K562 (cell line): ENCODE results near the gene SLC26A8. TPM values are rescaled to one million over a fixed set of nuclear protein-coding genes. Genes with fewer than 3 reads are reported as not detected.
A peak's percentile ranks its signal among the peaks of the same experiment; 100 is the strongest.

Experiments used
- BHLHE40 ChIP-seq: IDR thresholded peaks from 2 replicates; pipeline ENCODE4 v1.6.1; 2011; ENCODE audit warnings: low read length, improper control_type of control experiment
- CBX3 ChIP-seq, 2 experiments: IDR thresholded peaks; 1 replicate in 1 of 2; 2 replicates in 1 of 2; pipeline ENCODE4 v1.6.1; 2012; ENCODE audit warnings: inconsistent platforms in 2 of 2, low read length in 2 of 2, borderline replicate concordance in 1 of 2, control low read depth in 1 of 2
- DPF2 ChIP-seq: fragments of 450-650 bp; IDR thresholded peaks from 2 replicates; pipeline ENCODE4 v1.6.1; 2016
- LCOR ChIP-seq: sonication (generic); formaldehyde crosslinking; IDR thresholded peaks from 2 replicates; pipeline ENCODE4 v1.8.0; 2022; ENCODE audit warnings: mild to moderate bottlenecking, missing genetic modification reagents
- MAZ ChIP-seq, 2 experiments: fragments of 450-650 bp in 1 of 2; sonication (generic) in 1 of 2; formaldehyde crosslinking; IDR thresholded peaks in 1 of 2; conservative IDR thresholded peaks in 1 of 2; 2 replicates each; pipeline versions ENCODE4 v1.4.0 to v1.5.0; 2020; ENCODE audit warnings: mild to moderate bottlenecking in 1 of 2, missing genetic modification reagents in 1 of 2
- MTF1 ChIP-seq: fragments of 250-450 bp; sonication (Bioruptor Pico); IDR thresholded peaks from 2 replicates; pipeline ENCODE4 v1.9.0; 2021; ENCODE audit warnings: moderate library complexity, mild to moderate bottlenecking, inconsistent platforms, borderline replicate concordance
- NR2C1 ChIP-seq, 2 experiments: fragments of 450-650 bp; IDR thresholded peaks; 2 replicates each; pipeline ENCODE4 v1.6.1; 2017; ENCODE audit warnings: mild to moderate bottlenecking in 2 of 2, antibody characterized with exemption in 1 of 2, inconsistent platforms in 1 of 2, missing compliant biosample characterization in 1 of 2, missing genetic modification characterization in 1 of 2
- RBM25 ChIP-seq: fragments of 200-400 bp; formaldehyde crosslinking; IDR thresholded peaks from 2 replicates; pipeline ENCODE4 v1.6.1; 2018; ENCODE audit warnings: low read length, low read depth, moderate library complexity; ENCODE audit not compliant: severe bottlenecking
- SMARCA5 ChIP-seq: fragments of 450-650 bp; IDR thresholded peaks from 2 replicates; pipeline ENCODE4 v1.6.1; 2016
- SRF ChIP-seq, 2 experiments: fragments of 250-450, 450-650 bp in 1 of 2; sonication (Bioruptor Pico) in 1 of 2; sonication (generic) in 1 of 2; formaldehyde crosslinking; IDR thresholded peaks; 2 replicates each; pipeline versions ENCODE4 v1.5.0 to v1.5.1; 2020 to 2022; ENCODE audit warnings: mild to moderate bottlenecking in 1 of 2, missing genetic modification reagents in 1 of 2
- TOE1 ChIP-seq, 2 experiments: fragments of 450-650 bp in 1 of 2; sonication (generic) in 1 of 2; formaldehyde crosslinking in 1 of 2; IDR thresholded peaks; 2 replicates each; pipeline versions ENCODE4 v1.7.1 to v1.8.0; 2016 to 2022; ENCODE audit warnings: borderline replicate concordance in 2 of 2, mild to moderate bottlenecking in 2 of 2, antibody characterized with exemption in 1 of 2, inconsistent platforms in 1 of 2, low read depth in 1 of 2, missing genetic modification reagents in 1 of 2, moderate library complexity in 1 of 2
- TRIM28 ChIP-seq: fragments of 450-650 bp; IDR thresholded peaks from 2 replicates; pipeline ENCODE4 v1.6.1; 2017
- ZKSCAN1 ChIP-seq: fragments of 150-350 bp; IDR thresholded peaks from 2 replicates; pipeline ENCODE4 v1.6.1; 2016; ENCODE audit warnings: low read depth, low read length
- ZKSCAN3 ChIP-seq: fragments of 250-450 bp; sonication (Bioruptor Pico); IDR thresholded peaks from 2 replicates; pipeline ENCODE4 v1.4.0; 2020
- ZNF75A ChIP-seq: fragments of 450-650 bp; formaldehyde crosslinking; IDR thresholded peaks from 2 replicates; pipeline ENCODE4 v1.4.0; 2020; ENCODE audit warnings: mild to moderate bottlenecking
- polyA plus RNA-seq, 8 experiments: library from polyadenylated mRNA; depleted of rRNA in 4 of 8; stranded (reverse) in 5 of 8; unstranded in 3 of 8; fragments of >200 nt; fragmentation: Nextera tagmentation in 2 of 8; fragmentation: Illumina TruSeq in 1 of 8; extraction: Ambion mirVana in 2 of 8; extraction: Trizol in 1 of 8; gene quantifications; 2 replicates each; pipeline versions ENCODE4 v1.2.1 to v1.2.3, GENCODE V29; 2011 to 2014; ENCODE audit warnings: inconsistent platforms in 1 of 8, missing spikeins in 1 of 8
- total RNA-seq, 7 experiments: library from RNA; depleted of rRNA in 6 of 7; stranded (reverse); fragments of >200 nt in 6 of 7; fragmentation: Illumina TruSeq in 2 of 7; extraction: Trizol in 2 of 7; gene quantifications; 2 replicates each; pipeline versions ENCODE4 v1.2.1 to v1.2.3, GENCODE V29; 2011 to 2021; ENCODE audit warnings: low replicate concordance in 1 of 7
- TF ChIP-seq, protein P1 (sequence below), 2 experiments: fragments of 200-800 bp in 1 of 2; sonication (Bioruptor generic) in 1 of 2; sonication (generic) in 1 of 2; formaldehyde crosslinking in 1 of 2; IDR thresholded peaks in 1 of 2; conservative IDR thresholded peaks in 1 of 2; 2 replicates each; pipeline versions ENCODE4 v1.5.0 to v1.6.1; 2016 to 2020; ENCODE audit warnings: missing compliant biosample characterization in 1 of 2, missing genetic modification characterization in 1 of 2, missing genetic modification reagents in 1 of 2
- TF ChIP-seq, protein P2 (sequence below): fragments of 250-450 bp; sonication (Bioruptor Pico); IDR thresholded peaks from 2 replicates; pipeline ENCODE4 v1.8.0; 2021; ENCODE audit warnings: moderate library complexity, mild to moderate bottlenecking, inconsistent platforms
- TF ChIP-seq, protein P3 (sequence below): sonication (generic); formaldehyde crosslinking; IDR thresholded peaks from 2 replicates; pipeline ENCODE4 v1.8.0; 2022; ENCODE audit warnings: mild to moderate bottlenecking, missing genetic modification reagents, borderline replicate concordance
- TF ChIP-seq, protein P4 (sequence below): fragments of 250-450 bp; sonication (Bioruptor Pico); IDR thresholded peaks from 2 replicates; pipeline ENCODE4 v1.8.0; 2021; ENCODE audit warnings: borderline replicate concordance, mild to moderate bottlenecking, moderate library complexity; ENCODE audit not compliant: poor library complexity, severe bottlenecking

The SLC26A8 gene
- total and polyA plus RNA-seq, 9 of the 15 experiments (the other 6 are each of a cell fraction or from before 2014, with no cell fraction given), result not detected

DNA sequence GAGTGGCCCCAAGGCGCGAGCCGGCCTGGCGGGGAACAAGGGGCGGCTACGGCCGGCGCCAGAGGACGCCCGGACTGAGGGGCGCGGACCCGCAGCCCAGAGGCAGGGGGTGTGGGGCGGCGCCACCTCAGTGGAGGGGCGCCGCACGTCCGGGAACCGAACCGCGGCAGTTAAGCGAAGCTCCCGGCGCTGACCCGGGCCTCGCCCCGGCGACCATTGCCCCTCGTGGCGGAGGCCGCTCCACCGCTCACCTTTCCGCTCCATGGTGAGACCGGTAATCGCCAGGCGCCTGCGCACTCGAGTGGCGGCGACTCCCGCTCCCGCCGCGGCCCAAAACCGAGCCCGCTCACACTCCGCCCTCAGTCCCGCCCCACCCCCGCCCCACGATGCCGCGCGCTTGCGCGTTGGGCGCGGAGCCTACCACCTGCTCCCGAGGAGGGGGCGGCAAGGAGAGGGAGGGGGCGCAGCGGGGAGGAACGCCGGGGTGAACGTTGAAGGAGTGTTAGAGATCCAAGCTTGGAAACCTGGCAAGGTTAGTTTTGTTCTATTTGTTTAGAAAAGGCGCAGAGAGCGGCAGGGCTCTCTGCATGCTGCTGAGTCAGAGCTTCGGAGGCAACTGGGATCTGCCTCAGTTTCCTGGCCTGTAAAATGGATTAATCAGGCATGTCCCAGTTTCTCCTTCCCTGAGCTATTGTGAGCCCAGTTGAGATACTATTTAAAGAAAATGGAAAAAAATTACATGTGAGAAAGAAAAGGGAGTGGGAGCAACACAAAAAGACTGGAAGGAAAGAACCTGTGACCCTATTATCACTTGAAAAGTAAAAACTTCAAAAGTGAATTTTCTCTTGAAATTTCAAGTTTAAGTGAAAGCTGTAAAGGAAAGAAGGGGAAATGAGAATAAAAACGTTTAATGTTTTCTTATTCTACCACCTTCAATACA is 103.4 kb downstream of the SLC26A8 start, which contains the start of gene SRPK1 (continued):
- TF ChIP-seq TOE1 (IDR thresholded peaks at IDR 0.05; ENCODE audit: borderline replicate concordance) (peak; percentile 54; the same call in 1 of the 2 replicates), TOE1 (CRISPR knock-in tag; IDR thresholded peaks at IDR 0.05; ENCODE audit: borderline replicate concordance, low read depth) (no peak; the same call in 1 of the 2 replicates), LCOR (CRISPR knock-in tag) (peak; percentile 98), SRF (CRISPR knock-in tag; IDR thresholded peaks at IDR 0.05) (peak in 1 of 2 experiments; percentile 78; a peak in 2 of 4 replicates), BHLHE40 (peak; percentile 51), ZKSCAN1 (no peak; the same call in 1 of the 2 replicates), SMARCA5 (peak; percentile 91; the same call in 1 of the 2 replicates), DPF2 (peak; percentile 74), TRIM28 (0 out of 2 replicates have a peak, but pooled peaks have one; percentile 46), ZKSCAN3 (no peak), MAZ (CRISPR knock-in tag; conservative IDR thresholded peaks at IDR 0.05 in 1 of 2, IDR thresholded peaks at IDR 0.05 in 1 of 2) (peak; percentile 96 to 98), MTF1 (CRISPR knock-in tag) (no peak), ZNF75A (CRISPR knock-in tag) (peak; percentile 59; the same call in 1 of the 2 replicates), RBM25 (peak; percentile 89), NR2C1 (IDR thresholded peaks at IDR 0.05) (peak; percentile 36; the same call in 1 of the 2 replicates), NR2C1 (tag; IDR thresholded peaks at IDR 0.05) (no peak), CBX3 (IDR thresholded peaks at IDR 0.05; ENCODE audit: borderline replicate concordance in 1 of 2, low read length in 2 of 2) (peak in 1 of 2 experiments; percentile 67; a peak in 1 of 3 replicates)
- TF ChIP-seq, protein P1, sequence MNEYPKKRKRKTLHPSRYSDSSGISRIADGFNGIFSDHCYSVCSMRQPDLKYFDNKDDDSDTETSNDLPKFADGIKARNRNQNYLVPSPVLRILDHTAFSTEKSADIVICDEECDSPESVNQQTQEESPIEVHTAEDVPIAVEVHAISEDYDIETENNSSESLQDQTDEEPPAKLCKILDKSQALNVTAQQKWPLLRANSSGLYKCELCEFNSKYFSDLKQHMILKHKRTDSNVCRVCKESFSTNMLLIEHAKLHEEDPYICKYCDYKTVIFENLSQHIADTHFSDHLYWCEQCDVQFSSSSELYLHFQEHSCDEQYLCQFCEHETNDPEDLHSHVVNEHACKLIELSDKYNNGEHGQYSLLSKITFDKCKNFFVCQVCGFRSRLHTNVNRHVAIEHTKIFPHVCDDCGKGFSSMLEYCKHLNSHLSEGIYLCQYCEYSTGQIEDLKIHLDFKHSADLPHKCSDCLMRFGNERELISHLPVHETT (CRISPR knock-in tag; conservative IDR thresholded peaks at IDR 0.05 in 1 of 2, IDR thresholded peaks at IDR 0.05 in 1 of 2), result peak in 1 of 2 experiments; percentile 58; a peak in 2 of 4 replicates
- TF ChIP-seq, protein P2, sequence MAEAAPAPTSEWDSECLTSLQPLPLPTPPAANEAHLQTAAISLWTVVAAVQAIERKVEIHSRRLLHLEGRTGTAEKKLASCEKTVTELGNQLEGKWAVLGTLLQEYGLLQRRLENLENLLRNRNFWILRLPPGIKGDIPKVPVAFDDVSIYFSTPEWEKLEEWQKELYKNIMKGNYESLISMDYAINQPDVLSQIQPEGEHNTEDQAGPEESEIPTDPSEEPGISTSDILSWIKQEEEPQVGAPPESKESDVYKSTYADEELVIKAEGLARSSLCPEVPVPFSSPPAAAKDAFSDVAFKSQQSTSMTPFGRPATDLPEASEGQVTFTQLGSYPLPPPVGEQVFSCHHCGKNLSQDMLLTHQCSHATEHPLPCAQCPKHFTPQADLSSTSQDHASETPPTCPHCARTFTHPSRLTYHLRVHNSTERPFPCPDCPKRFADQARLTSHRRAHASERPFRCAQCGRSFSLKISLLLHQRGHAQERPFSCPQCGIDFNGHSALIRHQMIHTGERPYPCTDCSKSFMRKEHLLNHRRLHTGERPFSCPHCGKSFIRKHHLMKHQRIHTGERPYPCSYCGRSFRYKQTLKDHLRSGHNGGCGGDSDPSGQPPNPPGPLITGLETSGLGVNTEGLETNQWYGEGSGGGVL (CRISPR knock-in tag), result no peak
- TF ChIP-seq, protein P3, sequence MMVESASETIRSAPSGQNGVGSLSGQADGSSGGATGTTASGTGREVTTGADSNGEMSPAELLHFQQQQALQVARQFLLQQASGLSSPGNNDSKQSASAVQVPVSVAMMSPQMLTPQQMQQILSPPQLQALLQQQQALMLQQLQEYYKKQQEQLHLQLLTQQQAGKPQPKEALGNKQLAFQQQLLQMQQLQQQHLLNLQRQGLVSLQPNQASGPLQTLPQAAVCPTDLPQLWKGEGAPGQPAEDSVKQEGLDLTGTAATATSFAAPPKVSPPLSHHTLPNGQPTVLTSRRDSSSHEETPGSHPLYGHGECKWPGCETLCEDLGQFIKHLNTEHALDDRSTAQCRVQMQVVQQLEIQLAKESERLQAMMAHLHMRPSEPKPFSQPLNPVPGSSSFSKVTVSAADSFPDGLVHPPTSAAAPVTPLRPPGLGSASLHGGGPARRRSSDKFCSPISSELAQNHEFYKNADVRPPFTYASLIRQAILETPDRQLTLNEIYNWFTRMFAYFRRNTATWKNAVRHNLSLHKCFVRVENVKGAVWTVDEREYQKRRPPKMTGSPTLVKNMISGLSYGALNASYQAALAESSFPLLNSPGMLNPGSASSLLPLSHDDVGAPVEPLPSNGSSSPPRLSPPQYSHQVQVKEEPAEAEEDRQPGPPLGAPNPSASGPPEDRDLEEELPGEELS (CRISPR knock-in tag), result no peak
- TF ChIP-seq, protein P4, sequence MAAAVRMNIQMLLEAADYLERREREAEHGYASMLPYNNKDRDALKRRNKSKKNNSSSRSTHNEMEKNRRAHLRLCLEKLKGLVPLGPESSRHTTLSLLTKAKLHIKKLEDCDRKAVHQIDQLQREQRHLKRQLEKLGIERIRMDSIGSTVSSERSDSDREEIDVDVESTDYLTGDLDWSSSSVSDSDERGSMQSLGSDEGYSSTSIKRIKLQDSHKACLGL (CRISPR knock-in tag), result peak; percentile 33
